Sciatic nerve (tissue), 2 donors: Measurements from ENCODE around the gene NFIA. TPM values are rescaled to one million over a fixed set of nuclear protein-coding genes. Genes with fewer than 3 reads are reported as not detected.

Experiments
- ATAC-seq: fragments of 200-7000 bp; cut with Tn5 transposase; one replicate; pipeline ENCODE4 v1.9.1; 2020; ENCODE audit warnings: mild to moderate bottlenecking, moderate library complexity
- DNase-seq: peaks from one replicate; pipeline ENCODE4 v3.0.0-alpha.2; 2020; ENCODE audit warnings: low spot score
- intact Hi-C: fragments of 100-400 bp; cut with DNase I; formaldehyde crosslinking; loops from one replicate; pipeline ENCODE4 v1.14.2; 2022
- total RNA-seq: library from RNA; stranded (reverse); fragmentation: NEBNext Ultra II Directional; extraction: Animal tissue kit (Norgen Biotek cat#: 25700); gene quantifications from one replicate; pipeline ENCODE4 v1.2.1, GENCODE V29; 2021
- donor health status: DM: no; HTN: no; CAD: no.
- donor health status: DM: no; HTN: no; CAD: no.

Gene NFIA
- total RNA-seq, 1 donor from 2014 or later, result 143 TPM

DNA sequence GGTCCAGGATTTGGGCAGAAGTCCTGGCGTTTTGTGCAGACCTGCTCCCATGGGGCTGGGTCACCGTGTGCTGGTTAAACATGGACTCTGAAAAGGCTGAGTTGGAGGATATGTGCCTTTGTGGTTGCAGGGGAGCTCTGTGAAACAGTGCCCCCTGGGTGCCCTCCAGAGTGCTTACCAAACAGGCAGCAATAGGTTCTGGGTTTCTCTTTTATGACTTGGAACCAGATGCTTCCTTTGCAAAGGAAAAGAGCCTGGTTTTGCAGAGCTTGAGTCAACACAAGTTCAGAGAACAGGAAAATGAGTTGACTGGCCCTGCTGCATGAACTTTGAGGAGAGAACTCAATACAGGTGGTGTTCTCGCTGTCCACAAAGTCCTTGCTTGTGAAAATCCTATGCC lies 353.7 kb downstream of the NFIA start:
- no peak for ATAC-seq
- intact Hi-C loops, result no loop called here

DNA sequence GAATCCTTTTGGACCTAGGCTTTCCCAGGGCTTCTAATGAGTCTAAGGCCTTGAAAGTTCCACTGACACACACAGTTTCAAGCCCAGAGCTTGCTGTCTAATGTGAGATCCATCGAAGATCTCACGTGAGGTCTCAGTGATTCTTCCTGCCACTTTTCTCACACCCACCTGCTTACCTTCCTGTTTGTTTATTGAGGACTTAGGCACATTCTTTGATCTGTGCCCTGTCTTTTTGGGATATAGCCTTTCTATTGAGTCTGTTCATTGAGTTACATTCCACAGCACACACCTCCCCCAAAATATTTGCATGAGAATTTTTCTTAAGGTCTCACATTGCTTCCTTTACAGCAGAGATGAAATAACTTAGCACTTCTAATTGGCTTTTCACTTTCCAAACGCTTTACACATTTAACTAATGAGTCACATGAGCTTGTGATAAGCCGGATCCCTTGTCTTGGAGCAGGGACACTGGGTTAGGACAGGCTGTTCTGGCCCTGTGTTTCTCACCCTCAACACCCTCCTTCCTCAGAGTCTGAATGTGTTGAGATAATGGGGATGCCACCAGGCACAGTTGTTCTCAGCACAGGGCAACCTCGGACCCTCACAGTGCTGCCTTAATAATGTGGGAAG lies 354.2 kb downstream of the NFIA start:
- no peak for DNase-seq
- no peak for ATAC-seq
- intact Hi-C loops, result no loop called here

More for the DNA sequence above, 353.7 kb downstream of the NFIA start:
- DNase-seq, result no peak

GRCh38 chr1:61439234-61439633 lies 356.9 kb downstream of the NFIA start:
- DNase-seq, result no peak
- intact Hi-C loops, result no loop called here
- ATAC-seq, result no peak

GRCh38 chr1:61441723-61442262 lies 359.4 kb downstream of the NFIA start:
- ATAC-seq (peak; percentile 89), DNase-seq (no peak)
- intact Hi-C loops, result no loop called here

- intact Hi-C loops, result no loop called here
- DNase-seq, result no peak
- no peak for ATAC-seq
Measured at GRCh38 chr1:61442544-61442943, 360.2 kb downstream of the NFIA start.

DNA sequence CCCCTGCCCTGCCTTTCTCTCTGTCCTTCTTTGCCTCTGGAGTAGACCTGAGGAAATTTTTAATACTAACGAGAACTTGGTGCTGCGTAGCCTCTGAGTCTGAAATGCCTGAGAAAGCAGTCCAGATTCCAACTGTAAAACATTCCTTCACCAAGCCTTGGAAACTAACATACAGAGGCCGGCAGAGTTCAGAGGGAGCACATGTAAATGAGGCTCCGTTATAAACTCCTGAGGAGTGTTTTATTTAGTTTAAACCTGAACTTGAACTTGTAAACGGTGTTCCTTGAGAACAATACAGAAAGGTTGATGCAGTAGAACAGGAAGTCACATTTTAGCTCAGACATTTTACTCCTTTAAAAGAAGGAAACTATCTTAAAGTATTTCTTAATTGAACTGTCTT lies 361.9 kb downstream of the NFIA start:
- ATAC-seq, result no peak
- DNase-seq, result no peak
- intact Hi-C loops, result no loop called here

GRCh38 chr1:61445269-61445825 lies 363.0 kb downstream of the NFIA start:
- no peak for DNase-seq
- no peak for ATAC-seq
- intact Hi-C loops, result no loop called here

DNA sequence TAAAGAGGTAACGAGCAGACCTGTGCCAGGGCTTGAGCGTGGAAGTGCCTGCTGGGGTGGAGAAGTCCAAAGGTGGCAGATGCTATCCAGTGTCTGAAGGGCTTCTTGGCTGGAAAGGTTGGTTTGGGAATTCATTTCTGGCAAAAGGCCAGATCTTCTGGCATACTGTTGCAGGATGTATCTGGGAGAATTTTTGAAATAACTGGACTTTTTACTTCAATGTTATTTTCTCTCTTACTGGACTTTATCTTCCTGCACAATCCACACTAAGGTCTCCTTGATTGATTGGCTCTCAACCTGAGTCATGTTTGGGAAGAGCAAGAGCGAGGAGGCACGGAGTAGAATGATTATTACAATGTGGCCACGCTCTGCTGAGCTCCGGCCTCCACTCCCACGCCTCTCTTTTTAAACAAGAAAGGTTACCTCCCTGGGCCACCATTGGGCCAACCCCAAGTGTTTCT lies 364.2 kb downstream of the NFIA start:
- no peak for ATAC-seq
- intact Hi-C loops, result no loop called here
- no peak for DNase-seq

DNA sequence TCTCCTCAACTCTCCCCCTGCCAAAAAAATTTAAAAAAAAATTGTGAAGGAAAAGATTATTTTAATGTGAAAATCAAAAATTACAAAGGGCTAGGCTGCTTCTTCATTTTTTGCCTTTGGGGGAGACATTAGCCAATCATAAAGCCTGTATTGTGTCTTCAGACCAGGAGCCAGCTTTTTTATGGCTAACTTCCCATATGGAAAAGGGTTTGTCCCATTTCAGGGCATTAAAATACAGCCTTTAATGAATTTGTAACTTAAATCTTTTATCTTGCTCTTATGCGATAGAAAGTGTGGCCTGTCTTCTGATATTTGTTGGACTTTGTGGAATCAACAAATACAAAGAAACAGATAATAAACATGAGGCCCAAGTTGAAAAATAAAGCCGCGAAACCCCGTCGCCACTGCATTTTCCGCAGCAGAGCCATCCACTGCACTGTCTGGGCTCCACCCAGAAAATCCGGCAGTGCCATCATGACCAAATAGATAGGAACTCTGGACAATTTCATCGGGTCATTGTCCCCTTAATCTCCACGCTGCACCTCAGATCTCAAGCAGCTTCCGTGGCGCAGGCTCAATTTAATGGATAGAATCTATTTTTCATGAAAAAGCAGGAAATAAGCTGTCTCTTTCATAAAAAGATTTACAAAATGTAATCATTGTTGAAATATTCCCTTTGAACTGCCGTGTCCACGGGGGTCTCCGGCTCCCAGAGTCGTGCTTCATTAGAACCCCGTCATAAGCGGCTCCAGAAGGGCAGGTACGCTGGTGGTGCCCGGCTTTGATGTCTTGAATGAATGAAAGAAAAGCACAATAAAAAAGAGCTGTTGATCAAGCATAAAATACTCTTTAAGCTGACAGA lies 365.0 kb downstream of the NFIA start:
- no peak for ATAC-seq
- no peak for DNase-seq
- intact Hi-C loops, result no loop called here

DNA sequence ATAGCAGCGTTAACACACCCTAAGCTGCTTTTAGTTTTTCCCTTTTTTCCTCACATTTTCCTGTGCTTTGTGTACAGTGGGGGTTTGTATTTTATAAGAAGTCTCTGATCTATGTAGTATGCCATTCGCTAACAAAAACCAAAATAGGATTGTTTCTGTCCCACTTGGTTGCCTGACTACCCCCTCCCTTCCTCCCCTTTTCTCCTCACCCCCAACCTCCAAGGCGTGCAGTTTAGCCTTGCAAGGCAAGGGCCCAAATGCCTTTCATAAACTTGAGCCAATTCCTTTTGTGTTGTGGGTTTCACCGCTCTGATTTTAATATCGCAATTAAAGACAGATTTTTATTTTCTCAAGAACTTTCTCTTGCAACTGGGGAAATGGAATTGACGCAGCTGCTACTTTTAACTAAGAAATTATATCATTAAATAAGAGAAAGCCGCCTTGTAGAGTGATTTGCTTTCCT lies 365.6 kb downstream of the NFIA start:
- intact Hi-C loops, result no loop called here
- ATAC-seq (peak; percentile 8), DNase-seq (no peak)

DNA sequence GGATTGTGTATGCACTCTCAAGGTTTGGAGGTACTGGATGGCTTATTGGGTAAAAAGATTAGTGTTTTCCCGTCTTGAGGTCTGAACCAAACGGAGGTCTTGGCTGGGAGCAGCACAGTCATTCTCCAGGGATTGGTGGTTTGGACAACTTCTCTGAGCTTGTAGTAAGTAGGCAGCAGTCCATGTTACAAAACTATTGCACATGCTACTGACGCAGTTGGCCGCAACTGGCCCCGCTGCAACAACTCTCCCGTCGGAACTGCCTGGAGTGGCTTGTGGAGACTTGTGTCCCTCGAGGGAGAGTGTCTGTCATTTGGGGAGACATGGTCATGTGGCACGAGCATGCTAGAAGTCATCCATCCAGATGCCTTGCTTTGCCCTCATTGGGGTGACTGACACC lies 366.6 kb downstream of the NFIA start:
- intact Hi-C loops, result no loop called here
- DNase-seq (peak; percentile 83), ATAC-seq (peak; percentile 84)

- intact Hi-C loops, result no loop called here
Measured at GRCh38 chr1:61449410-61449809, 367.0 kb downstream of the NFIA start.

DNA sequence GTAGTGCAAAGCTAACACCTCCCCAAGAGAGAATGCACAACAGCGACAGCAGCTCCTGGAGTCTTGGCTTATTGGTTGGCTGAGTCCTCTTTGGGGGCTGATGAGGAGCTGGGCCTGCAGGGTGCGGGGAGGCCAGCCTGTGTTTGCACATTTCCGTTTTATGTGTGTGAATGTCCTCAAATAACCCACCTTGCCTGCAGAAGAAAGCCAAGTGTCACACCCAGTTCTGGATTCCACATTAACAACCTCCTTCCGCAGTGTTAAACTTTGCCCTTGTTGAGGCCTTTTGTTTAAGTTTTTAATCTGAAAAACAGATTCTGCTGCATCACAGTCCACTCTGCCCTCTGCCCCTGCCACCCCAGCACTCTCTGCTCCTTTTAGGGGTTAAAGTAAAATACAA lies 368.1 kb downstream of the NFIA start:
- DNase-seq (no peak), ATAC-seq (peak; percentile 37)
- intact Hi-C loops, result loop anchor here (10.0 kb wide), 1 partner anchor 396 kb away; no protein-coding TSS in a partner anchor

More at GRCh38 chr1:61449410-61449809, 367.0 kb downstream of the NFIA start:
- DNase-seq (no peak), ATAC-seq (no peak)

DNA sequence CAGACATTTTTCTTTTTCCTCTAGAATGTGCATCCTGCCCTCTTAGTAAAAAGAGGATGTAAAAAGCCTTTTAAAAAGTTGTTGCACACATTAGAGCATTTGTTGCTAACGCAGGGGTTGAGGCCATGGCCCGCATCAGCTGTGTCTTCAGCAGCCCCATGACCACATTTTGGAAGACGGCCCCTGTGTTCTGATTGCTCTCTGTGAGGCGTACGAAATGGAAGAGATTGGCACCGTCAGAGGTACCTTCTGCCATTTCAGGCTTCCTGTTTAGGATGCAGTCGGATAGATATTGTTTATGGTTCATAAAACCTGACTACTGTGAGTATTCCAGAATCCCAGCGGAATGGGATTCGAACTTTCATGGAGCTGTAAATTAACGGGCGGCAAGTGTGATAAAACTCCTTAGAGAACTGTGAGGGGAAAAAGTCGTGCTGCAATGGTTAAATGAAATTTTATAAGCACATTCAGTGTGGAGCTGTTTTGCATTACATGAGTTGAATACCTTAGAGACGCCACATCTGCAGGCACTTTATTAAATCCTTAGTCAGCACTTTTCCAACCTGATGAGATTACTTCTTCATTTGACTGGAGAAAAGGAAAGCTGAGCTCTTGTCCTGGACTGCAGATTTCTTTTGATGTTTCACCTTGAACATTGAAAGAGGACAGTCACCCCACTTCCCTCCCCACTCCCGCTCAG lies 368.7 kb downstream of the NFIA start:
- ATAC-seq, result no peak

DNA sequence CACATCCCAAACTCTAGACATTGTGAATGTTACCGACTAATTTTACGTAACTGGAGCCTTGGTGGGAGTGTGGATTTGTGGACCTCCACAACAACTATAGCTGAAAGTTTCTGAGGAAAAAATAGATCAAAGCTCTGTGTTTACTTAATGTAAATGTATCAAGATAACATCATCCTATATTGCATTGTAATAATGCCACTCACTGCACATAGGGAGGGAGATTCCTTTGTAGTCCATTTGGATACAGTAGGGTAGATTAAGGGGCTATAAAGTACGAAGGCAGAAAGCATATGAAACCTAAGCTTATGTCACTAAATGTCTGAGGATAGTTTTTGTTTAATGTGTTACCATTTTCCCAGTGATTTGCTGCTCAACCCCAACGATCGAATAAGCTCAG lies 369.2 kb downstream of the NFIA start:
- DNase-seq (no peak), ATAC-seq (no peak)
- intact Hi-C loops, result loop anchor here (10.0 kb wide), 1 partner anchor 397 kb away; no protein-coding TSS in a partner anchor

More for the DNA sequence above, 368.7 kb downstream of the NFIA start:
- DNase-seq, result no peak
- intact Hi-C loops, result loop anchor here (10.0 kb wide), 1 partner anchor 396 kb away; no protein-coding TSS in a partner anchor

DNA sequence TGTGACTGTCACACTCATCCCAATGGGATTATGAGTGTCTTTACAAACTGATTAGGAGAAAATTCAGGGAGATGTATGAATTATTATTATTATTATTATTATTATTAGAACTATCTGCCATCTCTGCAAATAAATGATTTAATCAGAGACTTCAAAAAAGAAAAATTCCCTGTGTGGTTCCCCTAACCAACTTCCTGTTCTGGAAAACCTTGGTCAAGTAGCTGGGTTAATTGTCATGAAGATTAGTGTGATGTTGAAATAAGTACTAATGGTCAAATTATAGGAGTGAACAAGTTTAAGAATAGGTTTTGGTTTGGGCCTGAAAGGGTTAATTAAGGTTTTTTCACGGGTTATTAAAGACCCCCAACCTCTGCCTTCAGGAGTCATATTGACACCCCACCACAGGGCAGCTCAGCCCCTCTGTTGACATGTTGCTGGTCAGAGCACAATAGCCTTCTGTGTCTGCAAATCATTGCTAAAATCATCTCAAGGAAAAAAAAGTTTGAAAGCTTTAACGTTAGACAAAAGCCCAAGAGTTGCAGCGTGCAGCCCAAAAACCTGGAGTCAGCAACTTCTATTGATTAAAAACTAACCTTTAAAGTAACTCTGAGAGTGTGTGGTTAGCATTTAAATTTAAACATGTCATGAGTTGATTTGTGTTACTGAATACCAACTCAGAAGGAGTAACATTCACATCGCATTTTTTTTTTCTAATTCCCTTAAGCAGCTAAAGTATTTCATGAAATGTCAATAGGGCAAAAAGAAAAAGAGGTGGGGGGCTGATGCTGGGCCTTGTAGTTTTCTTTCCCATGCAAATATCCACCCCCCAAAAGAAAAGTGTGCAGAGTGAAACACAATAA lies 370.0 kb downstream of the NFIA start:
- DNase-seq (no peak), ATAC-seq (no peak)
- intact Hi-C loops, result loop anchor here (10.0 kb wide), 1 partner anchor 398 kb away; no protein-coding TSS in a partner anchor

GRCh38 chr1:61453111-61453961 lies 371.0 kb downstream of the NFIA start:
- ATAC-seq, result peak; percentile 84
- intact Hi-C loops, result loop anchor here (10.0 kb wide), 1 partner anchor 399 kb away; no protein-coding TSS in a partner anchor
- DNase-seq, result peak; percentile 93
